GM04503 (cell line): Measurements from ENCODE around the gene LNPEP.

Experiments used
- DNase-seq: peaks from one replicate; pipeline ENCODE4 v3.0.0-alpha.2; 2012; ENCODE audit warnings: low read depth

LNPEP gene

GRCh38 chr5:96935559-96936430 is at the start of gene LNPEP:
Gene LNPEP, plus strand, starts transcription at chr5:96936080. Its CDS starts 76 bp downstream, at chr5:96936156.
- DNase-seq = peak; percentile 88

DNA sequence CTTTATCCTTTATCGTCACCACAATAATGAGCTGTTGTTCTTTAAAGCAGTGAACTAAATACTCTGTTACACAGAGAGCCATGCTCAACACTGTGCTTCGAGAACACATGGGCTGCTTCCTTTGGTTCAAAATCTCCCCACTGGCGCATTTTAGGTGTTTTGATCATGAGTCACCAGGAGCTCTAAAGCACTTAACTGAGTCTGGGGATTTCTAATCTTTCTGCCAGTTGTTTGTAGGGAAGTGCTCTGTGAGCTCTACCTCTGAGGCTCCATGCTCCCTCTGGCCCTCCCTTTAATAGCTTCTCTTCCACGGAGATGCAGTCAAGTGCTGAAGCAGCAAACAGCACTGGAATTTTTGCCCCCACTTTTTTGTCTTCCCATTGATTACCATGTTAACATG is 42.5 kb upstream of the LNPEP start:
- DNase-seq = no peak

- DNase-seq = no peak
Observed at GRCh38 chr5:96896276-96896675, 39.6 kb upstream of the LNPEP start.

GRCh38 chr5:96896806-96897205 is 39.1 kb upstream of the LNPEP start:
- DNase-seq = no peak

DNA sequence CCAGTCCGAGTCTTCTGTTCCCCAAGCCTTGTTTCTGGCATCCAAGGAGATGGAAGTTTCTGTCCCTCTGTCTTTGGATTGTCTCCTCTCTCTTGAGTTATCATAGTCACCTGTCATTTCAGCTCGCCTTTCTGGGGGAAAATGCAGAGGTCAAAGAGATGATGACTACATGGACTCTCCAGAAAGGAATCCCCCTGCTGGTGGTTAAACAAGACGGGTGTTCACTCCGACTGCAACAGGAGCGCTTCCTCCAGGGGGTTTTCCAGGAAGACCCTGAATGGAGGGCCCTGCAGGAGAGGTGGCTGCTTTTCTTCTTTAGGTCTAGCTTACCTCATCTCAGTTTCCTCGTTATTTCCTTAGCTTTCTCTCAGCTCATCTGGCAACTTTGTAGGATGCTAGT is 34.5 kb upstream of the LNPEP start:
- no peak for DNase-seq

DNA sequence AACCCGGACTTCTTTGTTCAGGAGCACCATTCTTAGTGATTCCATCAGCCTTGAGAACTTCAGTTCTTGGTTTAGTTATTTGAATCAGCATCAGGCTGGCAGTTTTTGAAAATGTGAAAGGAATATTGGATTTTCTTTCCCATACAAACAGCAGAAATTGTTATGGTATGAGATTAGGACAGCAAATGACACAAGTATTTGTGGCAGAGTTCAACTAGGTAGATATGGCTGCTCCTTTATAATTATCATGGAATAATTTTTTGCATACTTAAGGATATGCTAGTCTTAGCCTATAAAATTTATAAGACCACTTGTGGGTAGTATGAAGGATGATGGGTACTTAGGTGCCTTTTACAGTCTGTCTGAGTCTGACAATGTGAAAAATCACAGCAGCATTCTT is 34.0 kb upstream of the LNPEP start:
- DNase-seq = no peak

DNA sequence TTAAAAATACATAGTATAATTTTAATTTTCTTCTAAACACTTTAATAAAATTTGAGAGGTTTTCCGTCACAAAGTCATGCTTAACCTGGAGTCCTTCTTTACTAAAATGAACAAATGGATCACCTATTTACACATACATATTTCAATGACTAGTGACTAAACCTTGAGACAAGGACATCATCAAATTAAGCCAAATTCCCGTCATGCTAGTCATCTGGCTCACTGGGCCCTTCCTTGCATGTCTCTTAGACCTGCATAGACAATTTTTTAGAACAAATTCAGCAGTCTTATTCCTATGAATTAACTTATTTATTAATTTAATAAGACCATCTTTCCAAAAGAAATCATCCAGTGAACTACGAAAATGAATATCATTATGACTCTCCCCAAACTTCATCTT is 33.0 kb upstream of the LNPEP start:
- no peak for DNase-seq

GRCh38 chr5:96903300-96903699 is 32.6 kb upstream of the LNPEP start:
- DNase-seq = no peak

GRCh38 chr5:96904054-96904931 is 31.6 kb upstream of the LNPEP start:
- DNase-seq = no peak

GRCh38 chr5:96905864-96906263 is 30.0 kb upstream of the LNPEP start:
- no peak for DNase-seq

- DNase-seq = no peak
Observed at GRCh38 chr5:96909003-96909402, 26.9 kb upstream of the LNPEP start.

DNA sequence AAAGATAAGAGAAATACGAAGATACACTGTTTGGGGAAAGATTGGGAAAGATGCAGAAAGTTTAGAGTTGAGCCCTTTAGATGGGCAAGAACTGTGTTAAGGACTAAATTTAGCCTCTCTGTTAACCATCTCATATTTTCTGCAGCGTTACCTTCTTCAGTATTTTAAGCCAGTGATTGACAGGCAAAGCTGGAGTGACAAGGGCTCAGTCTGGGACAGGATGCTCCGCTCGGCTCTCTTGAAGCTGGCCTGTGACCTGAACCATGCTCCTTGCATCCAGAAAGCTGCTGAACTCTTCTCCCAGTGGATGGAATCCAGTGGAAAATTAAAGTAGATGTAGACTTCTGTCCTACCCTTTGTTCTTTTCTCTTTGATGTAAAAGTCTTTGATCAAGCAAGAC is 26.4 kb upstream of the LNPEP start:
- no peak for DNase-seq

- DNase-seq = no peak
Observed at GRCh38 chr5:96911139-96911538, 24.7 kb upstream of the LNPEP start.

DNA sequence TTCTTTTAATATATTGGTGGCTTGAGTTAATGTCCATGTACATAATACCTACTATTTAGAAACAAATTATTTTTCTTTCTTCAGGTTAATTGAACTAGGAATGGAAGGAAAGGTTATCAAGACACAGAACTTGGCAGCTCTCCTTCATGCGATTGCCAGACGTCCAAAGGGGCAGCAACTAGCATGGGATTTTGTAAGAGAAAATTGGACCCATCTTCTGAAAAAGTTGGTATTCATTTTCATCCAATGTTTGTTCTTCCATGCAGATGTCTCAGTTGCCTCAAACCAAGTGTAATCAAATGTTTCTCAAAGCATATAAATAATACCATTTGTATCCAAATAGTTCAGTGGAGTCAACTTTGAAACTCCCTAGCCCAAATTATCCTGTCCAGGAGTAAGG is 22.6 kb upstream of the LNPEP start:
- no peak for DNase-seq

- DNase-seq = no peak
Observed at GRCh38 chr5:96919754-96920197, 16.1 kb upstream of the LNPEP start.

DNA sequence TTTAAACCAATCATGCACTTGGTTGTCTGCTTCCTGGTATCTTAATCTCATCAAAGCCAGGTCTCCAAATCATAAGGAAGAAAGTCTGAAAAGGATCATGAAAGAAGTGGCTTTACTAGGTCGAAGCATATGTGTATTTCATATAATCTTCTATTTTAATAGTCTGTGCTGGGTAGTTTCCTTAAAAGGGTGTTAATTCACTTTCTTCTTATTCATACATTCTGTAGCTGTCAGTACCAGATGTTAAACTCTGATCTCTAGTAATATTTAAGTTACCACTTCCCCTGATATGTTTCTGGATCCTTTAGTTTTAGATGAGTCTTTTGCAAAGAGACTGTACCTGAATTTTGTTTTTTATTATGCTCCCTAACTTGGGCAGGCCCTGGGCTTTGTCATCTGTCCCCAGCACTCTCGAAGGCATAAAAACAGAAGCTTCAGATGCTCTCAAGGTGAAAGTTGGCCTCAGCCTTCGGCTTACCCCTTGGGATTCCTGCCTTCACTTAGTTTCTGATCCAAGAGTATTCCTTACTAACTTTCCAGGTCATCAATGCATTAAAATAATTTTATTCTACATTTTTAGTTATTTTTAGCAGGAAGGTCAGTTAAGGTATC is 15.0 kb upstream of the LNPEP start:
- DNase-seq = no peak

DNA sequence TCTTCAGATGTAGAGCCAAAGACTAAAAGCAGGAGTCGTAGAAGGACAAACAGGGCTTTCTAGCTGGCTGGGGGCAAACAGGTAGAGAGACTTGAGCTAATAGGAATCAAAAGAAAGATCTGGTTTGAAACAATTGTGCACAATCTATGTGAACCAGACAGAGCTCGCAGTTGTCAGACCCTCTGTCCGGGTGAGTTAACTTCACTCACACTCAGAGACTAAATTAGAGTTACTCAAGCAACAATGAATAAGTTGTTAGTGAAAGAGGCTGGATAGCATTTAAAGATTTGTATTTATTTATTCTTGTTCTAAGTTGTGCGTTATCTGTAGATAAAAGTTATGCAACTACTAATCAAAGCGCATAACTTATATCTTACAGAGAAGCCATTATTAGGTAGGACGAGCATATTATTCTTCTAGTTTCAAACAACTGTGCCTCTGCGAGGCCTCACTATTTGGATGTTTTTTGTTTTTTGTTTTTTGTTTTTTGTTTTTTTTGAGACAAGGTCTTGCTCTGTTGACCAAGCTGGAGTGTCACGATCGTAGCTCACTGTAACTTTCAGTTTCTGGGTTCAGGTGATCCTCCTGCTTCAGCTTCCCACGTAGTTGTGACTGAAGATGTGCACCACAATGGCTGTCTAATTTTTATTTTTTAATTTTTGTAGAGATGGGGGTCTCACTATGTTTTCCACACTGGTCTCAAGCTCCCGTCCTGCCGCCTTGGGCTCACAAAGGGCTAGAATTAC is 13.2 kb upstream of the LNPEP start:
- no peak for DNase-seq

DNA sequence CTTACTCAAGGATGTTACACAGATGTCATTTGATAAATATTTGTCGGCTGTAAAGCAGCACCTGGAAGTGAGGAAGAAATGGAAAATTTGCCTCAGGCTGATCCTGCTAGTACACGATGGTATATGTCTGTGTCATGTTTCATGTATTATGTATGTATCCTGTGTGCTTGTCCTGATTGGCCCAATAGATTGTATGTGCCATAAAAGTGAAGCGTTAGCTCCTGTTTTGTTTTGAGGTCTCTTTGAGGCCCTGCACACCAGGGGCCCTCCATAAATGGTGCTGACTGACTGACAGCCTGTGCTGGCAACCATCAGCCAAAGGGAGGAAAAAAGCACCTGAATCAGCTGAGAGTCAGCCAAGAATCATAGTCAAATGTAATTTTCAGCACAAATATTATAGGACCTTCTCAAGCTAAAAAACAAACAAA is 11.8 kb upstream of the LNPEP start:
- DNase-seq = no peak

GRCh38 chr5:96926276-96926675 is 9.6 kb upstream of the LNPEP start:
- no peak for DNase-seq

GRCh38 chr5:96927008-96927407 is 8.9 kb upstream of the LNPEP start:
- DNase-seq = no peak

DNA sequence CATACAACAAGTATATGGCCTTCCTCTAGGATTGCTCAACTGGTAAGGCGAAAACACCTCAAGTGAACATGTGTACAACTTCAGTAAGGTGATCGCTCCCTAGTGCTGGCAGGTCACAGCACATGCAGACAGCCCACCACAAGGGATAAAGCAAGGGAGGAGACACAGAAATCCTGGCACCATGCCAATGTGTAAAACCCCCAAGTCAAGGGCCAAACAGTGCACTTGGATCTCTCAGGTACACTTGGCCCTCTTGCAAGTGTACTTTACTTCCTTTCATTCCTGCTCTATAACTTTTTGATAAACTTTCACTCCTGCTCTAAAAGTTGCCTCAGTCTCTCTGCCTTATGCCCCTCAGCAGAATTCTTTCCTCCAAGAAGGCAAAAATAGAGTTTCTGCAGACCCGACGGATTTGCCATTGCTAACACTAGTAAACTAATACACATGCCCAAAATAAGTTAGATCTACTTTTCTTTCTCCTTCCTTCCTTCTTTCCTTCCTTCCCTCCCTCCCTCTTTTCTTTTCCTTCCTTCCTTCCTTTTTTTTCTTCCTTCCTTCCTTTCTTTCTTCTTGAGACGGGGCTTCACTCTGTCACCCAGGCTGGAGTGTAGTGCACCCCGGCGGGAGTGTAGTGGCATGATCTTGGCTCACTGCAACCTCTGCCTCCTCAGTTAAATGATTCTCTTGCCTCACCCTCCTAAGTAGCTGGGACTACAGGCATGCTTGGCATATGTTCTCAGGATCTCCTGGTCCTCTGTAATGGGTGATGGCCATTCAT is 6.8 kb upstream of the LNPEP start:
- no peak for DNase-seq
